Liver (tissue), 3 donors: ENCODE measurements around the gene TMEM89.

Experiments used
- CTCF ChIP-seq: fragments of 150-350 bp; IDR thresholded peaks from 2 replicates; pipeline ENCODE4 v1.5.1; 2017; ENCODE audit warnings: improper control_type of control experiment, low read depth, low read length; ENCODE audit not compliant: missing input control
- EGR1 ChIP-seq, 2 donors: IDR thresholded peaks; 2 replicates each; pipeline ENCODE4 v1.6.1; 2016 to 2018; ENCODE audit warnings: antibody characterized with exemption in 2 of 2, low read depth in 2 of 2
- REST ChIP-seq: IDR thresholded peaks from 2 replicates; pipeline ENCODE4 v1.6.1; 2016; ENCODE audit warnings: antibody characterized with exemption, mild to moderate bottlenecking
- TAF1 ChIP-seq: conservative IDR thresholded peaks from 2 replicates; pipeline ENCODE4 v1.6.1; 2016; ENCODE audit warnings: antibody characterized with exemption, mild to moderate bottlenecking
- donor health status: healthy.
- donor health status: healthy.

DNA sequence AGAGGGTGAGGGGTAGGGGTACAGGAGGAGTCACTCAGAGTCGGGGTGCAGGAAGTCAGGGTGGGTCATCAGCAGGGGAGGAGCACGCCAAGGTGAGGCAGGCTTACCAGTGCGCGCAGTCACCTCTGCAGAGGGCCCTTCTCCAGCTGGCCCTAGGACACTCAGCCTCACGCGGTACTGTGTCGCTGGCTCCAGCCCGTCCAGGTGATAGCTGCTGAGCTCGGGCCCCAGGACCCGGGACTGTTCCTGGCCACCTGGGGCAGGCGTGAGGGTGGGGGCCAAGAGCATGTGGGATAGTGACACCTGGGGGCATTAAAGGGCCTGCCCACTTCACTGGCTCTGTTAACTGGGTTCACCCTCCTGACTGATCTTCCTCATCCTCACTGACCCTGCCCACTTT lies 33.9 kb downstream of the TMEM89 start:
- no peak for TF ChIP-seq CTCF
- TF ChIP-seq EGR1 (IDR thresholded peaks at IDR 0.05; ENCODE audit: low read depth in 2 of 2), result no peak
- no peak for TF ChIP-seq TAF1
- no peak for TF ChIP-seq REST
